ENCODE data around the gene GNG2.

GRCh38 chr14:51855234-51855633 is 5.2 kb upstream of the GNG2 start:
- TF ChIP-seq CTCF (IDR thresholded peaks at IDR 0.05) = no peak
- no peak for TF ChIP-seq EP300 (IDR thresholded peaks at IDR 0.05)
- no peak for TF ChIP-seq POLR2A (IDR thresholded peaks at IDR 0.05)
- no peak for TF ChIP-seq POLR2AphosphoS5 (IDR thresholded peaks at IDR 0.05)

Measured in suprapubic skin (tissue), 4 donors.